Vagina (tissue), 2 donors: Measurements from ENCODE around the gene SLC3A2.

Source experiments
- CTCF ChIP-seq, 3 experiments: fragments of 450-650 bp in 2 of 3; fragments of 200-600 bp in 1 of 3; sonication (generic) in 1 of 3; IDR thresholded peaks; one replicate each; pipeline ENCODE4 v1.5.1; 2017 to 2019; ENCODE audit warnings: antibody characterized with exemption in 3 of 3, mild to moderate bottlenecking in 2 of 3, moderate library complexity in 2 of 3
- POLR2A ChIP-seq, 2 donors: fragments of 450-650 bp; IDR thresholded peaks; one replicate each; pipeline ENCODE4 v1.6.1; 2017; ENCODE audit warnings: antibody characterized with exemption in 2 of 2, mild to moderate bottlenecking in 2 of 2, moderate library complexity in 2 of 2
- POLR2AphosphoS5 ChIP-seq, 2 donors: sonication (generic); formaldehyde crosslinking; IDR thresholded peaks; one replicate each; pipeline ENCODE4 v1.9.0; 2017; ENCODE audit warnings: antibody characterized with exemption in 2 of 2, mild to moderate bottlenecking in 2 of 2, low read depth in 1 of 2; ENCODE audit not compliant: insufficient read depth in 1 of 2

- TF ChIP-seq CTCF (IDR thresholded peaks at IDR 0.05) (no peak), POLR2A (IDR thresholded peaks at IDR 0.05) (no peak), POLR2AphosphoS5 (IDR thresholded peaks at IDR 0.05; ENCODE audit: insufficient read depth in 1 of 2, low read depth in 1 of 2) (no peak)
Measured at GRCh38 chr11:62902932-62903331, 22.2 kb downstream of the SLC3A2 start.
